Measurements from ENCODE around the gene FOXE3. TPM values are rescaled to one million over a fixed set of nuclear protein-coding genes. Genes with fewer than 3 reads are reported as not detected.

FOXE3 gene
- 0.07 to 0.11 TPM in 2 of 5 replicates, not detected in the others for total RNA-seq (2022; extraction: Qiagen RNA extraction; ENCODE audit: low read depth)

GRCh38 chr1:47415728-47416318 lies at the start of gene FOXE3:
Gene FOXE3 (plus strand): TSS chr1:47416285. CDS start chr1:47416316, 31 bp downstream.

GRCh38 chr1:47437447-47438164 lies 21.5 kb downstream of the FOXE3 start, which contains the start of gene FOXD2:
Gene FOXD2 (plus strand): TSS chr1:47438044. CDS start chr1:47438136, 92 bp downstream.

Other genes with a start within 250 kb of the FOXE3 start
- 5.8 to 11.2 TPM (median 6.8 TPM) in 5 replicates for gene PDZK1IP1, start 226.2 kb upstream of the FOXE3 start, total RNA-seq (2022; extraction: Qiagen RNA extraction; ENCODE audit: low read depth)
- gene TAL1, start 184.1 kb upstream of the FOXE3 start, total RNA-seq (2022; extraction: Qiagen RNA extraction; ENCODE audit: low read depth), result not detected in 5 replicates
- 9.3 to 10.9 TPM (median 10.3 TPM) in 5 replicates for gene STIL, start 102.1 kb upstream of the FOXE3 start, total RNA-seq (2022; extraction: Qiagen RNA extraction; ENCODE audit: low read depth)
- gene CMPK1, start 82.5 kb upstream of the FOXE3 start, total RNA-seq (2022; extraction: Qiagen RNA extraction; ENCODE audit: low read depth), result 36.2 to 83.4 TPM (median 64.0 TPM) in 5 replicates
- gene FOXD2, start 21.8 kb downstream of the FOXE3 start, total RNA-seq (2022; extraction: Qiagen RNA extraction; ENCODE audit: low read depth), result 0.34 to 0.73 TPM (median 0.54 TPM) in 5 replicates

Measured in A549 treated with ZK216348 at 1 μM for 4 hours (cell line).